Choroid plexus epithelial cell (primary cell): ENCODE measurements around the gene USP50.
"Not testable (repeated sequence)": the region's sequence is repeated elsewhere in the genome, so short reads cannot be mapped to it uniquely, and the experiment has no call there.

ENCODE experiments used
- DNase-seq: peaks from one replicate; pipeline ENCODE4 v3.0.0-alpha.2; 2010; ENCODE audit warnings: low read depth
- H3K4me3 ChIP-seq: 2 replicates; pipeline ENCODE4 v1.5.1; 2011; ENCODE audit warnings: low read depth, mild to moderate bottlenecking, control low read depth, low read length, moderate library complexity
- CTCF ChIP-seq: conservative IDR thresholded peaks from 2 replicates; pipeline ENCODE4 v1.5.1; 2011; ENCODE audit warnings: low read depth, mild to moderate bottlenecking, control low read depth, inconsistent platforms, low read length, moderate library complexity

USP50 gene

GRCh38 chr15:50546566-50546965 is at the start of gene USP50:
Gene USP50 (minus strand): TSS chr15:50546666. CDS start chr15:50546525, 141 bp downstream.
- no peak within 1 kb of the TSS for H3K4me3 ChIP-seq
- TF ChIP-seq CTCF, result no peak
- no peak for DNase-seq

- no peak for TF ChIP-seq CTCF
- H3K4me3 ChIP-seq, result no peak overlapping the region
- DNase-seq, result no peak
Measured at GRCh38 chr15:50594311-50594710, 47.8 kb upstream of the USP50 start.

DNA sequence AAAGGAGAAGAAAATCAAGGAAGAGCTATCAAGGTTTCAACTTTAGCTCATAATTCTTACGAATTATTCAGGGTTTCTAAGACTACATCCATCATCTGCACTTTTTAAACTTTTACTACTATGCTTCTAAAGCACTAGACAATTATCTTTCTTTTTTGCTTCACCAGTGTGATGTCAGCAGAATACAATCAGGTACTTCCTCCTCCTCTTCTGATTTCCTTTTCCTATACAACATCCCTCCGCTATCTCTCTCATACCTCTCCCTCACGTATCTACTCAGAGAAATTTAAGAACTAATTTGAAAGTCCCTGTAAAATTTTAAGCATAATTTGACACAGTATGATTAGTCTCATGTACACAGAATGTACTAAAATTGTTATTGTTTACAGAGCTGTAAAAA is 47.3 kb upstream of the USP50 start:
- no peak for DNase-seq
- no peak overlapping the region for H3K4me3 ChIP-seq
- no peak for TF ChIP-seq CTCF

DNA sequence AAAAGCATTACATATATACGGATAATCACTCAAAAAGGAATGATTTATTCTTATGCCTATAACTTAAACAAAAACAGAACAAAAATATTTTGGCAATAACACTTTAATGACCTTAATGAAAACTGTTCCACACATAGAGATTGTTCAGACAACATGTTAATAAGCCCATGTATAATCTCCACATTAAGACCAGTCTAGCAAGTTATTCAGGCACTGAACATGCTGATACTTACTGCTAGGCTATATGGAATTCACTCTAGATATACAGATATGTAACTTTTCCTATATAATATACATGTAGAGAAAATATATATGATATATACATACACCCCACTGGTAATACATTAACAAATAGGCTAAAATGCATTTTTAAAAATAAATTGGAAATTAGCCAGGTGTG is 43.8 kb upstream of the USP50 start:
- no peak for TF ChIP-seq CTCF
- H3K4me3 ChIP-seq, result no peak overlapping the region
- no peak for DNase-seq

DNA sequence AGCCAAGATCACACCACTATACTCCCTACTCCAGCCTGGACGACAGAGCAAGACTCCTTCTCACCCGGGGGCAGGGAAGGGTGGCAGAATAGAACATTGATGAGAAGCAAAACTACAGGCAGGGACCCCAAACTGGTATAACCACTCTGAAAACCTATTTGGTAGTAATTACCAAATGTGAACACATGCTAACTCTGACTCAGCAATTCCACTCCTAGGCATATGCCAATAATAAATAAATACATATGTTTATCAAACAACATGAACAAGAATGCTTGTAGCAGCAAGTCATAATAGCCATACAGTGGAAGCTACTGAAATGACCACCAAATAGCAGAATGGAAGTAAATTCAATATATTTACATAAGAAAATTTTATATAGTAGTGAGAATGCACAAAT is 31.0 kb upstream of the USP50 start:
- no peak overlapping the region for H3K4me3 ChIP-seq
- no peak for DNase-seq
- TF ChIP-seq CTCF, result no peak

DNA sequence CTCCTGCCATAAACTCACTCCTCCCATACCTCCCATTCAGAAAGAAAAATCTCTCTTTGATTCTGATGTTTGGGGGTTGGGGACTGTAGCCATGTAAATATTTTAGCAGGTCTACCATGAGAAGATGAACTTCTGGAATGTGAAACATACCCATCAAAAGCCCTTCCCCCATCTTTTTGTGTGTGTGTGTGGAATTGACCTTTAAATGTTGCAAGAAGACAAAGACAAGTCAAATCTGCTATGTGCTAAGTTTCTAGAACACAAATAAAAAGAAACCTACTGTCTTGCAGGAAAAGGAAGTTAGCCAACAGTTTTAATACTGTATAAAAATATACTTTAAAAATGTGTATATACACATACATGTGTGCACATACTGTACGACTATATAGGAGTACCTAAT is 29.7 kb upstream of the USP50 start:
- peak; percentile 49 for DNase-seq

DNA sequence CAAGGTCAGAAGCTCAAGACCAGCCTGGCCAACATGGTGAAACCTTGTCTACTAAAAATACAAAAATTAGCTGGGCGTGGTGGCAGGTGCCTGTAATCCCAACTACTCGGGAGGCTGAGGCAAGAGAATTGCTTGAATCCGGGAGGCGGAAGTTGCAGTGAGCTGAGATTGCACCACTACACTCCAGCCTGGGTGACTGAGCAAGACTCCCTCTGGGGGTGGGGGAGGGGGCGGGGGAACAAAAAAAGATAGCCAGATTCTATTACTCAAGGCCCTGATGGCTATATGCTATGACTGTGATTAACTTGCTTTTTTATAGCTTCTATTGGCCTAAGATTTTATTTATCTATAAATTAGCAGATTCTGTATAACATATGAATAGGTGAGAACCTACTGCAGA is 27.4 kb upstream of the USP50 start:
- H3K4me3 ChIP-seq, DNase-seq: not testable (repeated sequence)

More for the DNA sequence above, 29.7 kb upstream of the USP50 start:
- H3K4me3 ChIP-seq, result no peak overlapping the region
- TF ChIP-seq CTCF, result no peak

DNA sequence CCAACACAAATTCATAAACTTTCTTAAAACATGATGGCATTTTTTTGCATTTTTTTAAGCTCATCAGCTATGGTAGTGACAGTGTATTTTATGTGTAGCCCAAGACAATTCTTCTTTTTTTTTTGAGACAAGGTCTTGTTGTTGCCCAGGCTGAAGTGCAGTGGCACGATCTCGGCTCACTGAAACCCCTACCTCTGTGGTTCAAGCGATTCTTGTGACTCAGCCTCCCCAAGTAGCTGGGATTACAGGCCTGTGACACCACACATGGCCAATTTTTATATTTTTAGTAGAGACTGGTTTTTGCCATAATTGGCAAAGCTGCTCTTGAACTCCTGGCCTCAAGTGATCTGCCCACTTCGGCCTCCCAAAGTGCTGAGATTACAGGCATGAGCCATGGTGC is 17.3 kb upstream of the USP50 start:
- no peak for DNase-seq
- TF ChIP-seq CTCF, result no peak

More for the DNA sequence above, 17.3 kb upstream of the USP50 start:
- no peak overlapping the region for H3K4me3 ChIP-seq
